Hepatocyte (in vitro differentiated cells): ENCODE data around the gene GPR18.

Source experiments
- CTCF ChIP-seq: fragments of 200-600 bp; sonication (generic); IDR thresholded peaks from 2 replicates; pipeline ENCODE4 v1.5.1; 2016; ENCODE audit warnings: antibody characterized with exemption, mild to moderate bottlenecking; ENCODE audit not compliant: poor library complexity
- EZH2 ChIP-seq: fragments of 200-600 bp; sonication (generic); IDR thresholded peaks from 2 replicates; pipeline ENCODE4 v1.6.1; 2016; ENCODE audit warnings: antibody characterized with exemption, mild to moderate bottlenecking, borderline replicate concordance
- EZH2phosphoT487 ChIP-seq: fragments of 200-600 bp; sonication (generic); IDR thresholded peaks from one replicate; pipeline ENCODE4 v1.6.1; 2018; ENCODE audit warnings: antibody characterized with exemption, mild to moderate bottlenecking, low read depth, moderate library complexity; ENCODE audit not compliant: unreplicated experiment, severe bottlenecking

- TF ChIP-seq CTCF (no peak), EZH2 (no peak), EZH2phosphoT487 (no peak)
Measured at GRCh38 chr13:99278843-99279242, 20.7 kb upstream of the GPR18 start.
